ENCODE measurements around the gene PHTF2. TPM values are rescaled to one million over a fixed set of nuclear protein-coding genes. Genes with fewer than 3 reads are reported as not detected.
"Not testable (repeated sequence)": the region's sequence is repeated elsewhere in the genome, so short reads cannot be mapped to it uniquely, and the experiment has no call there.

The PHTF2 gene
- 34.3 TPM for total RNA-seq

DNA sequence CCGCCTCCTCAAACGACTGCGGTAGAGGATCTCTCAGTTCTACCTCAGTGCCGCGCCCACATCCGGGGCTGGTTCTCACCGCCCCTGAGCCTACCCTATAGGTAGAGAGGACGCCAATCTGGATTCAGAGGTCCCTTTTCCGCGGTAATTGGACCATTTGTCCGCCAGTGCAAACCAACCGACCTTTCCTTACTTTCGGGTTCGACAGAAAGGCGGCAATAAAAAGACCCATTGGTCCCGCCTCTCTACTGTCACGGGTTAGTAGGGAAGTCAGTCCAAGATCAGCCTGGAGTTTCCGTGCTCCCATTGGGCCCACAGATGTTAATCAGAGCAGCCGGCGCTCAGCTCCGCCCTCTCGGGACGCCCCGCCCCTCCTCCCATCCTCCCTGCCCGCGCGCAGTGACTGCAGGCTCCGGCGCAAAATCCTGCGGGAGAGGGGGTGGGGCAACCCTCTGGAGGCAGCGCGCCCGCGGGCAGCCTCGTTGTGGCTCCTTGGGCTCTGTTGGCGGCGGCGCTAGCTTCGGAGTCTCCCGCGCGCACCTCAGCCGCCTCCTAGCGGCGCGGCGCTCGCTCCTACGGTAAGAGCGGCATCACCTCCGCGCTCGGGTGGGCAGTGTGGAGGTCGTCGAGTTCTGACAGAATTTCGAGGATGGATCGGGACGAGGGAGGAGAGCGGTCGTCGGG, at the start of gene PHTF2, which contains the start of gene TMEM60:
TSS of gene PHTF2 (plus strand) at position 380 of the 684 bp plus-strand sequence.
TSS of gene TMEM60 (minus strand) at position 41 of the 684 bp plus-strand sequence. CDS start 4,061 bp downstream, outside the sequence.
- DNase-seq, result peak; percentile 99

- no peak for DNase-seq
These were observed 46.6 kb upstream of the PHTF2 start for GRCh38 chr7:77752016-77752415.

- DNase-seq, result no peak
These were observed 45.4 kb upstream of the PHTF2 start for GRCh38 chr7:77753173-77753572.

DNA sequence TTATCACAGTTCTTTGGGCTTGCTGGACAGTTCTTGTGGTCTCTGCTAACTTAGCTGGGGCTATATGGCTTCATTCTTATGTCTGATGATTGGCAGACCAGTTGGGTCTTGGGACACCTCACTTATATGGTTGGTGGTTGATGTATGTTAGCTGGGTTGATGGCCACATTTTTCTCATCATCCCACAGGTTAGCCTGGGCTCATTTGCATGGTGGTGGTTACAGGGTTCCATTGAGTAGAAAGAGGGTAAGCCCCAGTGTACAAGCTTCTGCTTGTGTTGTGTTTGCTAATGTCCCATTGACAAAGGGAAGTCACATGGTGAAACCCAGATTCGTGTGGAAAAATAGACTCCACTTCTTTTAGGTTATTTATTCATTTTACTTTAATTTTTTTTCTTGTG, 41.0 kb upstream of the PHTF2 start:
- no peak for DNase-seq

DNA sequence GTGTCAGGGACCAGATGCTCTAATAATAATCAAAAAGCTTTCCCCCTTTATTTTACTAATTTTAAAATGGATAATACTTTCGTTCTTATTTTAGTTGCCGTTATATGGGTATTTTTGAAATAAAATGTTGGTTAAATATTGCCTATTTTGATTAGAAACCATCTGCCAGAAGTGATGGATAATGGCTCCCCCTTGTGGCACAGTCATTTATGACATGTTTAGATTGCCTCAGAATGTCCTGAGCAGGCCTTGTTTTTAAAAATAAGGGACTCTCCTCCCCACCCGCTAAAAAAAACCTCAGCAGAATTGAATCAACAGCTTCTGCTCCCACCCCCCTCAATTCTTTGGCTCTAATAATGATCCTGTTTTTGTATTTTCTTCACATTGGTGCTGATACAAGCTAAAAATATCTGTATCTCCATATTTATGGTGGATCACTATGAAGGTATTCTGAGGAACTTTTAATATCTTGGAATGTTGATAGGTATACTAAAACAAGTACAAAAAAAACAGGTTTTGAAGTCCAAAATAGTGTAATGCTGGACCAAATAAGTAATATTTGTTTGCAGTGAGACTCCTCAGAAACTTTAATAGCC, 39.2 kb upstream of the PHTF2 start:
- peak; percentile 89 for DNase-seq

GRCh38 chr7:77760809-77761453, 37.6 kb upstream of the PHTF2 start:
- DNase-seq, result no peak

DNA sequence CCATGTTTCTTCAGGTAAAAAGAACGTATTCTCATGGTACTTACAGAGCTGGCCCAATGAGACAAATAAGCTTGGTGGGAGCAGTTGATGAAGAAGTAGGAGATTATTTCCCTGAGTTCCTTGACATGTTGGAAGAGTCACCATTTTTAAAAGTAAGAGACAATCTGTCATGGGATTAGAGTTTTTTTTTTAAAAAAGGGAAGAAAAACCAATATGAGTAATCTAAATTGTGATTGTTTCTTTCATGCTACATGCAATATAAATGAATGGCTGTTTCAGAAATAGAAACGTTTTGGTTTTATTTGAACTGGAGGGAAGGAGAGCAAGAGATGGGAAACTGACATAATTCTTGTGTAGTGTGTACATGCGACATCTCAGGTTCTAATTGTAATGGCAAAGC, 33.1 kb upstream of the PHTF2 start:
- DNase-seq, result no peak

DNA sequence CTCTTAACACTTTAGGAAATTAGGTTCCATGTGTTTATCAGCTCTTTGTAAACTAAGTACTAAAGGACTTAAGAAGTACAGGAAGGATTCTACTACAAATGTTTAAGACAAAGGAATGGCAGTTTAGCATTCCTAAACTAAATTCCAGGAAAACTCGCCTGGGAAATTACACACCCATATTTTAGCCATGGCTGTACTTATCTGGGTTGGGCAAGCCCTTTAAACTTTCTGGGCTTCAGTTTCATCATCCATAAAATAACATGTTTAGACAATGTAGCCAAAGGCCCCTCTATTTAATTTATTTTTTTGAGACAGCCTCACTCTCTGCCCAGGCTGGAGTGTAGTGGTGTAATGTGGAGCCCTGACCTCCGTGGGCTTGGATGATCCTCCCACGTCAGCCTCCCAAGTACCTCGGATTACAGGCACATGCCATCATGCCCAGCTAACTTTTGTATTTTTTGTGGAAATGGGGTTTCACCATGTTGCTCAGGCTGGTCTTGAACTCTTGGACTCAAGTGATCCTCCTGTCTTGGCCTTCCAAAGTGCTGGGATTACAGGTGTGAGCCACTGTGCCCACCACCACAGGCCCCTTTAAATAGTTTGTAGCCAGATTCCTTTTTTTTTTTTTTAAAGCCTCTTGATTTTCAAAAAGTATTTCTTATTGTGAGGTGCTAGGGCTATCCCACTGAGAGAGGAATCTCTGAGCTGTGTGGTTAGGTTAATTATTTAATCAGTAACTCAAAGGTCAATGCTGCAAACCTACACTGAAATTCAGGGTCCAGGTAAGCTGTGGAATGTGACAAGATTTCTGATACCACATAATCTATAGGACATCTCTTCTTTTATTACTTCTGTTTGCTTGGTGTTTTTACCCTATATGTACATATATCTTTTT, 32.4 kb upstream of the PHTF2 start:
- DNase-seq, result no peak

- no peak for DNase-seq
These were observed 31.6 kb upstream of the PHTF2 start for GRCh38 chr7:77766801-77767605.

DNA sequence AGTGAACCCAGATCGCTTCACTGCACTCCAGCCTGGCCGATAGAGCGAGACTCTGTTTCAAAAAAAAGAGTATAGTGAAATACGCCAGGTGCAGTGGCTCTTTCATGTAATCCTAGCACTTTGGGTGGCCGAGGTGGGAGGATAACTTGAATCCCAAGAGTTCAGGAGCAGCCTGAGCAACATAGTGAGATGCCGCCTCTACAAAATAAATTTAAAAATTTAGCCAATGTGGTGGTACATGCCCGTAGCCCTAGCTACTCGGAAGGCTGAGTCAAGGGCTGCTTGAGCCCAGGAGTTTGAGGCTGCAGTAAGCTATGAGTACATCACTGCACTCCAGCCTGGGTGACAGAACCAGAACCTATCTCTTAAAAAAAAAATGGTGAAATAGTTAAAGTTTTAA, 28.3 kb upstream of the PHTF2 start:
- no peak for DNase-seq

DNA sequence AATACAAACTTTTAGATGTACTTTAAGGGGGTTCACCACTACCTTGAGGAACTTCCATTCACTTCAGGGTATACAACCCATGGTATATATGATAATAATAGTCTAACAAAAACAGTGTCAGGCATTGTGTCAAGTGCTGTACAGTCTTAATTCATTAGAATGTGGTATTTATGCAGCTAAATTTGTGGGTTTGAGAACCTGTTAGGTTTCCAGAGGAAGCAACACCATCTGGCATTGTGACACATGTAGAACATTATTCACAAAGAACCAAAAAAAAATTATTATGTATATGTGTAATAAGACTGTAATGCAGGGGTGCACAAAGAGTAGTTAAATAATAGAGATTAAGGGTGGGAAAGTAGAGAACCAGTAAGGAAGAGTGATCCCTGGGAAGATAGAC, 26.7 kb upstream of the PHTF2 start:
- no peak for DNase-seq

DNA sequence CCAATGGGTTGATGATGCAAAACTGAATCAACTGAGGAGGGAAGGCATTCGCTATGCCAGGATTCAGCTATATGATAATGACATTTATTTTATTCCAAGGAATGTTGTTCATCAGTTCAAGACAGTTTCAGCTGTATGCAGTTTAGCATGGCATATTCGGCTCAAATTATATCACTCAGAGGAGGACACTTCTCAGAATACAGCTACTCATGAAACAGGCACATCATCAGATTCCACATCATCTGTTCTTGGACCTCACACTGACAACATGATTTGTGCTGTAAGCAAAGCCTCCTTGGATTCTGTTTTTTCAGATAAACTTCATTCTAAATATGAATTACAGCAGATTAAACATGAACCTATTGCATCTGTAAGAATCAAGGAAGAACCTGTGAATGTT, 20.0 kb upstream of the PHTF2 start:
- DNase-seq, result no peak

- DNase-seq, result no peak
These were observed 16.2 kb upstream of the PHTF2 start for GRCh38 chr7:77782383-77782782.

GRCh38 chr7:77783111-77783510, 15.5 kb upstream of the PHTF2 start:
- no peak for DNase-seq

GRCh38 chr7:77783545-77783944, 15.0 kb upstream of the PHTF2 start:
- DNase-seq, result no peak

GRCh38 chr7:77784426-77784825, 14.1 kb upstream of the PHTF2 start:
- DNase-seq, result not testable (repeated sequence)

DNA sequence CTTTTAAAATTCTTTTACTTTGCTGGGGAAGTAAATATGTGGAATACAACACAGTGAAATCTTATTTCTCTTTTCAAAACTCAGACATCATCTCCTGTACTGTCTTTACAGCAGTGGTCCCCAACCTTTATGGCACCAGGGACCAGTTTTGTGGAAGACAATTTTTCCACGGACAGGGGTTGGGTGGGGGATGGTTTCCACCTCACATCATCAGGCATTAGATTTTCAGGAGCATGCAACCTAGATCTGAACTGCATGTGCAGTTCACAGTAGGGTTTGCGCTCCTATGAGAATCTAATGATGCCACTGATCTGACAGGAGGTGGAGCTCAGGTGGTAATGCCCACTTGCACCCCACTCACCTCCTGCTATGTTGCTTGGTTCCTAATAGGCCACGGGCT, 12.6 kb upstream of the PHTF2 start:
- DNase-seq, result no peak

- no peak for DNase-seq
These were observed 11.8 kb upstream of the PHTF2 start for GRCh38 chr7:77786741-77787140.

- no peak for DNase-seq
These were observed 10.2 kb upstream of the PHTF2 start for GRCh38 chr7:77788327-77788902.

DNA sequence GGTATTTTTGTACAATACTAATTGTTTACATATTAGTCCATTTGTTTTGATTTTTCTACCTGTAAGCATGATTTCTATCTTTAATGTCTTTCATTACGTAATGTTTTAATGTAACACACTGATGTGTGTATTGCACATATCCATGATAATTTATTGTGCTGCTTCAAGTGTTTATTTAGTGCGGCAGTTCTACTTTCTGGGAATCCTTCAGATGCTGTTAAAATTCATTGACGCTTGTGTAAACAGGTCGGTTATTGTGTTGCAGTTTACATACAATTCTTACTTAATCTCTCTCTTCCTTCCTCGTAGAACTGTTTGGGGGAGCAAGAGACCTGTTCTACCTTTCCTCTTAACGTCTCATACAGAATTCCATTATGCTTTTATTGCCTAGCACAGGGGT, 7.2 kb upstream of the PHTF2 start:
- DNase-seq, result peak; percentile 15

- no peak for DNase-seq
These were observed 6.6 kb upstream of the PHTF2 start for GRCh38 chr7:77791956-77792355.
